GM12891 (cell line): ENCODE data around the gene WFDC1.

Source experiments
- DNase-seq: peaks from one replicate; pipeline ENCODE4 v3.0.0; 2011; ENCODE audit warnings: low spot score; ENCODE audit not compliant: insufficient read length
- FAIRE-seq: peaks from 2 replicates; lab custom pipeline; 2011; peaks lifted over from hg19 to GRCh38; lab: Jason Lieb, UNC
- PAX5 ChIP-seq: IDR thresholded peaks from 2 replicates; pipeline ENCODE4 v1.6.1; 2011; ENCODE audit warnings: low read length, moderate library complexity, mild to moderate bottlenecking; ENCODE audit not compliant: insufficient read depth, severe bottlenecking
- POLR2A ChIP-seq: IDR thresholded peaks from 2 replicates; pipeline ENCODE4 v1.6.1; 2011; ENCODE audit warnings: low read depth, low read length, control low read depth
- POLR2AphosphoS5 ChIP-seq: IDR thresholded peaks from 2 replicates; pipeline ENCODE4 v1.6.1; 2011; ENCODE audit warnings: low read depth, low read length, control low read depth
- POU2F2 ChIP-seq: IDR thresholded peaks from 2 replicates; pipeline ENCODE4 v1.6.1; 2011; ENCODE audit warnings: low read depth, mild to moderate bottlenecking, control low read depth, low read length, moderate library complexity
- SPI1 ChIP-seq: IDR thresholded peaks from 2 replicates; pipeline ENCODE4 v1.6.1; 2011; ENCODE audit warnings: low read depth, low read length, control low read depth
- TAF1 ChIP-seq: IDR thresholded peaks from 2 replicates; pipeline ENCODE4 v1.6.1; 2011; ENCODE audit warnings: low read depth, low read length, control low read depth

Gene WFDC1

DNA sequence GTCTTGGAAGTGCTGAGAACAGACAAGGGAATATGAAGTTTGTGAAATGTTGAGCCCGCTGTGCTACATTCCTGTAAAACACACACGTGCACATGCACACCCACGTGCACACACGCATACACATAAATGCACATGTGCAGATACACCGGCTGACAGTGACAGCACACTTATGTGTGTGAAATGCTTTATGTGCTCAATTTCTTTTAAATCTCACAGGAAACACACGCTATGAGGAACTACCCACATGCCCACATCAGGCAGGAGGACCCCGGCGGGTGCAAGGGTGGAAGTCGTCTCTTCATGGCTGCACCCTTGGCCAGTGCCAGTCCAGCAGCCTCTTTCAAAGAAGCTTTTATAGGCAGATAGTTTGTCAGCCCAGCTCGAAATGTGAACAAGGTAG, 561 bp upstream of the WFDC1 start:
- FAIRE-seq (no peak), DNase-seq (no peak)
- TF ChIP-seq SPI1: no peak
- TF ChIP-seq POU2F2: no peak
- no peak for TF ChIP-seq TAF1
- no peak for TF ChIP-seq POLR2AphosphoS5
- no peak for TF ChIP-seq POLR2A
- TF ChIP-seq PAX5: no peak

DNA sequence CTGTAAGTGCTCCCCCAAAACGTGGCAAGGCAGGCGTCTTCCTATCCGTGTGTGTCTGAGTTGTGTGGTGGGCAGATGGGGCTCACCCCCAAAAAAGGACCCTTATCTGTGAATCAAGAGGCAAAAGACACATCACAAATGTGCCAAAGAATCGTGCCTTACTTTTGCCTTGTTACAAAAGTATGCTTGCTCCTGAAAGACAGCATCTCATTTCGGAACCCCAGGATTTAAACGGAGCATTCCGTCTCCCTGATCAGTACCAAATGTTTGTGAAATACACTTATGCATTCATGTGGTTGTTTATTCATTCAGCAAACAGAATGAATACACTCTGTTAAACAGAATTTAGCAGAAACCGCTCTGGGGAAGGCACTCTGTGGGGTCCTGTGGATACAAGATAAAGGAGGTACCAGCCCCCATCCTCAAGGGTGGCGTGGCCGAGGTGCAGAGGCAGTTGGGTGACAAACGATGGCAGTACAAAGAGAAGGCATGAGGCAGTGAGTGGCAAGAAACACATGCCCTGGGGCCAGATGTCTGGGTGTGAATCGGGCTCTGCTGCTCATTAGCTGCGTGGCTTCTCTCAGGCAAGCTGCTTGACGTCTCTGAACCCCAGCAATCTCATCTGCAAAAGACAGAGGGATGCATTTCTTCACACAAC, 654 bp downstream of the WFDC1 start:
- no peak for DNase-seq
- no peak for FAIRE-seq
- no peak for TF ChIP-seq POLR2AphosphoS5
- TF ChIP-seq PAX5: no peak
- no peak for TF ChIP-seq POU2F2
- no peak for TF ChIP-seq POLR2A
- no peak for TF ChIP-seq TAF1

DNA sequence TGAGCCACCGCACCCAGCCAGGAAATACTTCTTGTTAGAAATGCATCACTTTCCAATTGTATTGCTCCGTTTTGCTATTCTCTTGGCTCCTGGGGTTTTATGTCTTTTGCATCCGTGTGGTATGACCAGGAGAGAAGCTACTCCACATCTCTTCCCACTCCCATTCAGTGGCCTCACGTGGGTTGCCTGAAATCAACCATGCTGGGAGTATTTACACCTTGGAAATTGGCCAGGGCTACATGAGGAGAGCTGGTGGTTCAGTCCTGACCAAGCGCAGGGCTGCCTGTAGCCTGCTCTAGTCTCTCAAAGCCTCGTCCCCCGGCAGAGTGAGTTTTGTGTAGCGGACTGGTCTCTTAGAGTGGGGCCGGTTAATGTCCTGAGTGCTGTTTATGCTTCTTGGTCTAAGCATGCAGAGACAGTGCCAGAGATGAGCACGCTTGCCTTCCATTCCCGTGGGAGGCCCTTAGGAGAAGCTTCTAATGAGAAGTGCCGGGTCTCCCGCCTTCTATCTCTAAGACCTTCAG, 3.8 kb downstream of the WFDC1 start:
- FAIRE-seq: no peak
- TF ChIP-seq TAF1 (no peak), POLR2A (no peak), SPI1 (no peak), POLR2AphosphoS5 (no peak), POU2F2 (no peak), PAX5 (no peak)
- no peak for DNase-seq

DNA sequence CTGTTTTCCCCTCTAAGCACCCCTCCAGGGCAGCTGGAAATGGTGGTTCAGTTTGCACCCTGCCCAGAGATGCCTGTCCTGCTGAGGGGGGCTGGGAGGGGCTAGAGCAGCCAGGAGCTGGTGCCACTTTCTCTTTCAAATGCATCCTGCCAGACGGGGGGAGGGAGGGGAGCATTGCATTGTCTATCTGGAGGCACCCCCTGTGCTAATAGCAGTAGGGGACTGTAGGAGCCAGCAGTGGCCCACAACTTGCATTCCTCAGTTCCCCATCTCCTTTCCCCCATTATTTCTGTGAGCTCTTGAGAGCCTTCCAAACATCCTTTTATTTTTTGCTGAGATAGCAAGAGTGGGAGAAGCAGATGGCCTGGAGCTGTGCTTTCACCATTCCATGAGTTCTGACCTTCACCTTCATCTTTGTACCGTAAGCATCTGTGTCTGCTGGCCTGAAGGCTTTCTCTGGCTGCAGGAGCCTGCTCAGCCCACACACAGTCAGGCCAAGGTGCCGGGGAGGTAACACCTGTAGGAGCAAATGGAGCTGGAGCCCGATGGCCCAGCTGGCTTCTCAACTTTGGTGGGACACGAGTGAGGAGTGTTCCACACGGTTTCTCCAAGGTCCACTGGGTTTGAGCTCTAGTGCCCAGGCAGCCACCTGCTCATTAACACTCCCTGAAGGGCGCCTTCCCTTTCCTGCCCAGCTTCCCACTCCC, 5.2 kb downstream of the WFDC1 start:
- FAIRE-seq (no peak), DNase-seq (no peak)
- no peak for TF ChIP-seq POLR2AphosphoS5
- no peak for TF ChIP-seq POLR2A
- TF ChIP-seq SPI1: no peak
- no peak for TF ChIP-seq PAX5
- no peak for TF ChIP-seq TAF1
- TF ChIP-seq POU2F2: no peak

DNA sequence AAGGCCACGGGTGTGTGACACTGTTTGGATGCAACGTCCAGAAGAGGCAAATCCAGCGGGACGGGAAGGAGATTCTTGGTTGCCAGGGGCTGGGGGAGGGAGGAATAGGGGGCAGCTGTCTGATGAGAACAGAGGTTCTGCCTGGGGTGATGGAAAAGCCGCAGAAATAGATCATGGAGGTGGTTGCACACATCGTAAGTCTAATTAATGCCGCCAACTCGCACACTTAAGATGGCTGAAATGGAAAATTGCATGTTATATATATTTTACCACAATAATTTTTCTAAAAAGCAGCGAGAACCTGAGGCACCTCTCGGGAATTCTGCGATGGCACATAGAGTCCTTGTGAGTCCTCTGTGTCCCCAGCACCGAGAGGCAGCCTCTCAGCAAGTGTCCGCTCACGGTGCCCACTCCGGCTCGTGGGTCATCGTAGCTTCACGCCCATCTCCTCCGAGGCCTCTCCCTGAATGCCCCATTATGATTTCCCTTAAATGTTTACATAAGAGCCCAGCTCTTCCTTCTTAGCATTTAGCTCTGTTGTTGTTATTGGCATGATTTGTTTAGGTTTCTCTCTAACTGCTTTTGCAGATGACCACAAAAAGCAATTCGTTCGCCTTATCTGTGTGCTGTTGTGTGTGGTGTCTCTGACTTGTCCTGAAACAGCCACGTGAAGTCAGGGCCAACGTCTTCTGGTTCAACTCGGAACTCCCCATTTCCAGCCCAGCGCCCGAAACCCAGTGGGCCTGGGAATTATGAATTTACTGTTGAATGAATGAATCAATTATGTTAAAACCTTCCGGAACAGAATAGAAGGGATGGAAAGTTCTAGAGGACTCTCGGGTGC, 7.7 kb downstream of the WFDC1 start:
- no peak for DNase-seq
- no peak for FAIRE-seq
- TF ChIP-seq POLR2A: no peak
- no peak for TF ChIP-seq TAF1
- TF ChIP-seq POU2F2: no peak
- no peak for TF ChIP-seq PAX5
- TF ChIP-seq POLR2AphosphoS5: no peak
- no peak for TF ChIP-seq SPI1

DNA sequence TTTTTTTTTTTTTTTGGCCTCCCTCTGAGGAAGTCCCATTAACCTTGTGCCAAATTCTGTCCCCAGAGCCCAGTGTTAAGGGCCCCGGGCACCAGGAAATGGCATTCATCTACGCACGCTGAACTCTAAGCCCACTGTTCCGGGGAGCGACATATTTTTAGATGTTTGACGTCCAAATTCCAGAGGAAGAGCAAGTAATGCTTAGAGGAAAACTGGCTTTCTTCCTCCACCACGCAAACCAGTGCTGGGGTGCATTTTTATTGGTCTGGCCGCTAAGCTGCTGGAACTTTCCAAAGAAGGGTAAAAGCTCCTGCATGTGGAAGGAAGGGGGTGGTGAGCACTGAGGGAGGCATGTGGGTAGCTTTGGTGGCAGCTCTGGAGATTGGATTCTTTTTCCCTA, 8.3 kb downstream of the WFDC1 start:
- DNase-seq (no peak), FAIRE-seq (no peak)
- TF ChIP-seq POLR2AphosphoS5 (no peak), SPI1 (no peak), PAX5 (no peak), POLR2A (no peak), POU2F2 (no peak), TAF1 (no peak)

DNA sequence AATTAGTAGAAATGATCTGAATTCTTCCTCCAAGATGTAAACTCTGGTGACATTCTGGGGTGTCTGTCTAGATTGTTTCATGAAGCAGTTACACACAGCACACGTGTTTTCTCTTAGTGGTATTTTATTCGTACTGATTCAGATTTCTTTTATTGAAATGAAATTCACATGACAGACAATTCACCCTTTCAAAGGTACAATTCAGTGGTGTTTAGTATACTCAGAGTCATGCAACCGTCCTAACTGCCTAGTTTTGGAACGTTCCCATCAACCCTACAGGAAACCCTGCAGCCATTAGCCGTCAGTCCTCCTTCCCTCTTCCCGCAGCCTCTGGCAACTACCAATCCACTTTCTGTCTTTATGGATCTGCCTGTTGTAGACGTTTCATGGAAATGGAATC, 8.8 kb downstream of the WFDC1 start:
- FAIRE-seq: no peak
- no peak for DNase-seq
- TF ChIP-seq SPI1 (no peak), PAX5 (no peak), POLR2A (no peak), POLR2AphosphoS5 (no peak)

DNA sequence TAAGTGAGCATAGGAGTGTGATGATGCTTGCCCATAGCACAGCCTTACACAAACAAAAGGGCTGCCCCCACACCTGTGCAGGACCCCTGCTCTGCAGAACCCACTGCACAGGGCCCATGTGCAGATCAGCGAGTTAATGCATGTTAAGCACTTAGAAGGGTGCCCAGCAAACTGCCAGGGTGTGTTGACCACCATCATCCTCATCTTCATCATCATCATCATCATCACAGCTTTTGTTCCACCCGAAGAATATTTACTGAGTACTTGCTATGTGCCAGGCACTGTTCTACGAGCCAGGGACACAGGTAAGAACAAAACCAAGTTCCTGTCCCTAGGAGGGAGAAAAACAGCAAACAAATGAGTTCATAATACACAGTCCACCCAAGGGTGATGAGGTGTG, 11.9 kb downstream of the WFDC1 start:
- FAIRE-seq: no peak
- TF ChIP-seq SPI1: no peak
- TF ChIP-seq POLR2A: no peak
- no peak for TF ChIP-seq POU2F2
- TF ChIP-seq POLR2AphosphoS5: no peak
- TF ChIP-seq PAX5: no peak
- no peak for TF ChIP-seq TAF1

DNA sequence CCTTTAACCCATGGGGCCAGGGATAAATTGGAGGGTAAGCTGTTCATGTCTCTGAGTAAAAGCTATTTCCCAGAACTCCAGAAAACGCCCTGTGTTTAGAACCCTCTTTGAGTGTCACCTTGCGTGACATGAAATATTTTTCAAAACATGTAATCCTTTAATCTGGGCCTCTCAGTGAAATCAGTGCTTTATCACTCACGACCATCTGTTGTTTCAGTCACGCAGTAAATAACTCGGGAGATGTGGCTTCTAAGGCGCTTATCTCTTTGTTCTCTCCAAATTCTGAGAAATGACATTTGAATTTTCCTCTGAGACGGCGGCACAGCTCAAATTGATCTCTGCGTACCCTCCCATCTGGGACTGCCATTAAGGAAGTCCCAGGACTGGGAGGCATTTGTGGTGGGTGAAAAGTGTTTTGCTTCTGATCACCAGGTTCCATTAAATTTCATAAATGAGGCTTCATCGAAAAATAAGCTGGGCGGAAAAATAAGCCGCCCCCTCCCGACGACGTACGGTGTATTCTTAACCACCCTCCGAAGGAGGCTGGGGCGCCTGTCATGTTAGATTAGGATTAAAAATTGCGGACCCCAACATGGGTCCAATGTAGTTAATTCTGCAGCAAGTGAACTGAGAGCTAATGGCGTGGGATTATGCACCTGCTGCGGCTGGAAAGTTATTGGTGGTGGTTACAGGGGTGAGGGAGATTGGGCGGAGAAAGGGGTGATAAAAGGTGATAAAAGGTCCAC, 12.7 kb downstream of the WFDC1 start:
- DNase-seq (no peak), FAIRE-seq (no peak)
- TF ChIP-seq SPI1: no peak
- no peak for TF ChIP-seq POLR2A
- no peak for TF ChIP-seq TAF1
- TF ChIP-seq POU2F2: no peak
- TF ChIP-seq POLR2AphosphoS5: no peak
- no peak for TF ChIP-seq PAX5

More for the DNA sequence above, 11.9 kb downstream of the WFDC1 start:
- DNase-seq: no peak
